ENCODE results near the gene FAM167B.

DNA sequence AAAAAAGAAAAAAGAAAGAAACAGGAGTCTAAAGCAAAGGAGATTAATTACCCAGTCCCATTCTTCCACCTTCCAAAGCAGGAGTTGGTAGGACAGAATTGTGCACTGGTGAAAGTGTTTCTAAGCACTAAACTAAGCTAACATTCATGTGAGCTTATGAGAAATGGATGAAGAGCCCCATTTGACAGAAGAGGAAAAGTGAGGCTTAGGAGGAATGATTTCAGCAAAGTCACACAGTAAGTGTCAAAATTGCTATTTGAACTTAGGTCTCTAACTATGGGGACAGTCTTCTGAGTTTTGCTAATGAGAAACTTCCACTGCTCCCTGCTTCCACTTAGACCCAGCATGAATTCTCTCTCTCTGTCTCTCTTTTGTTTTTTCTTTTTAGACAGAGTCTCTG is 22.7 kb downstream of the FAM167B start:
- TF ChIP-seq POLR2AphosphoS5 (IDR thresholded peaks at IDR 0.05; ENCODE audit: low read depth, low read length) (no peak), FOXP2 (optimal IDR thresholded peaks at IDR 0.05; ENCODE audit: borderline replicate concordance, extremely low read depth, extremely low read length, insufficient read depth) (no peak)

Data from PFSK-1 (cell line).